ENCODE data around the gene SLC25A30.
A peak's percentile ranks its signal among the peaks of the same experiment; 100 is the strongest.
"Not testable (repeated sequence)": the region's sequence is repeated elsewhere in the genome, so short reads cannot be mapped to it uniquely, and the experiment has no call there.

The SLC25A30 gene

DNA sequence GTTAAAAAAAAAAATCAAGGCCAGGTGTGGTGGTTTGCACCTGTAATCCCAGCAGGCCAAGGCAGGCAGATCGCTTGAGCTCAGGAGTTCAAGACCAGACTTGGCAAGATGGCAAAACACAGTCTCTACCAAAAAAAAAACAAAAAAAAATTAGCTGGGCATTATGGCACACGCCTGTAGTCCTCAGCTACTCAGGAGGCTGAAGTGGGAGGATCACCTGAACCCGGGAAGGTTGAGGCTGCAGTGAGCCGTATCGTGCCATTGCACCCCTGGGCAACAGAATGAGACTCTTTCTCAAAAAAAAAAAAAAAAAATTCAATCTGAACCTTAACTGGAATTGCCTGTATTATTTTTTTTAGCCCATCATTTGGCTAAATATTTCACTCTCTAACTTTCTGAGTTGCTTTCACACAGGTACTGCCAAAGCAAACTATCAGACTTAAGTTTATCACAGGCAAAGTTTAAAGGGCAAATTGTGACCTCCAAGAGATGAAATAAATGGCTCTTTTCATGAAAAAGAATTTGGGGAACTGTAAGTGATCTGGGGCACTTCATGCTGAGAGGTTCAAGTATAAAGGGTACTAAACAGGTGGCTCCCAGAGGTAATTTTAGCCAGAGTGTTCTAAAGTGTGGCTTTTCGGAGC lies 14.7 kb upstream of the SLC25A30 start:
- no peak for DNase-seq

DNA sequence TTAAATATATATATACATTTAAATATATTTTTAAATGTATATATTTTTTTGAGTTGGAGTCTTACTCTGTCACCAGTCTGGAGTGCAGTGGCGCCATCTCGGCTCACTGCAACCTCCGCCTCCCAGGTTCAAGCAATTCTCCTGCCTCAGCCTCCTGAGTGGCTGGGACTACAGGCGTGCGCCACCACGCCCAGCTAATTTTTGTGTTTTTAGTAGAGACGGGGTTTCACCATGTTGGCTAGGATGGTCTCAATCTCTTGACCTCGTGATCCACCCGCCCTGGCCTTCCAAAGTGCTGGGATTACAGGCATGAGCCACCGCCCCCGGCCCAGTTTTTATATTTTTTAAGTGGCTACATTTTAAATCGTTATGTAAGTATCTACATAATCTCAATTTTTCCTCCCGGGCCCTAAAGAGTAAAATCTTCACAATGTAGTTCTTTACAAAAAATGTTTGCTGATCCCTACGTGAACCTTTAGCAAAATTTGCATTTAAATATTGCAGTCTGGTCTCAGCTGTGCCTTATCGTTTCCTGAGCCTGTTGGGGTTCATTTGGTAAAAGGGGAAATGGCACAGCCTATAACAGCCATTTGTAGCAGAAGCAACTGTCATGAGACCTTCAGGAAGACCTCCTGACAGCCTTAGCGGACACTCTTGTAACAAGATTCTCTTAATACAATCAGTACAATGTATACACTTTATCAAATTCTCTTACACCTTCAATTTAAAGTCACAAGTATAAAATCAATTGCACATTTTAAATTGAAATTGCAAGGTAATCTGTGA lies 8.1 kb upstream of the SLC25A30 start:
- DNase-seq: not testable (repeated sequence)

DNA sequence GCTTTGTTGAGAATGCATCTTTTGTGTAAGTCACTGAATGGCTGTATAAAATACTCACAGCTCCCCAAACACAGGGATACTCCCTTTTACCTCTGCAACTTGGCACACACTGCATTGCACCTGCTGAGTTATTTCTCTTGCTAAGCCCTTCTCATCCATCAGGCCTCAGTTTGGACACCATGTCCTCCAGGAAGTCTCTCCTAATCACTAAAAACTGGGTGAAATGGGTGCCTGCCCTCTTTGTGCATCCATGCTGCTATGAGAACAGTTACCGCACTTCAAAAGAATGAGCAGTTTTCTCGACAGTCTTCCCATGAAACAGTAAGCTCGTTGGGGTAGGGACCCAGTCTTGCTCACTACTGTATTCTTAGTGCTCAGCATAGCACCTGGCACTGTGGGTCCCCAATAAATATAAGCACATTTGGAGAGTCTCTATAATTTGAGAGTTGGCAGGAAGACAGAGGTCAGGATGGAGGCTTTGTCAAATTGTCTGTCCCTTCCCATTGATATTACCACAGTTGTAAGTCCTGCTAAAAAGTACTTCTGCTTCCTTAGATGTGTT lies 4.6 kb upstream of the SLC25A30 start:
- DNase-seq: no peak

DNA sequence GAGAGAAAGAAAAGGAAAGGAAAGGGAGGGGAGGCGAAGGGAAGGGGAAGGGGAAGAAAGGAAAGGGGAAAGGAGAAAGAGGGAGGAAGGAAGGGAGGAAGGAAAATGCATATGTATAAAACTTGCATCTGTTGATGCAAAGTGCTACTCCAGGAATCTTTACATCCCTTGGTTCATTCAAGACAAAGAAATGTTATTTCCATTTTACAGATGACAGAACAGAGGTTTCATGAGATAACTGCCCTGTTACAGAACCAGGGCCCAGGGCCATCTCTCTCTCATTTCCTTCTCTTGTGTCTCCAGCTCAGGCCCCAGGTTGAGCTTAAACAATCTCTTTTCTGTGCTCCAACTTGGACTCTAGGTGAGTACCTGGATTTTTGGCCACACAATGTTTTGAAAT lies 1.8 kb upstream of the SLC25A30 start:
- no peak for DNase-seq

DNA sequence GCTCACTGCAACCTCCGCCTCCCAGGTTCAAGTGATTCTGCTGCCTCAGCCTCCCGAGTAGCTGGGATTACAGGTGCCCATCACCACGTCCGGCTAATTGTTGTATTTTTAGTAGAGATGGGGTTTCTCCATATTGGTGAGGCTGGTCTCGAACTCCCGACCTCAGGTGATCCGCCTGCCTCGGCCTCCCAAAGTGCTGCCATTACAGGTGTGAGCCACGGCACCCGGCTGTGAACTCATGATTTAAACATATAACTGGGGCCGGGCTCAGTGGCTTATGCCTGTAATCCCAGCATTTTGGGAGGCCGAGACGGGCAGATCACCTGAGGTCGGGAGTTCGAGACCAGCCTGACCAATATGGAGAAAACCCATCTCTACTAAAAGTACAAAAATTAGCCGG lies 1.2 kb upstream of the SLC25A30 start:
- not testable (repeated sequence) for DNase-seq

DNA sequence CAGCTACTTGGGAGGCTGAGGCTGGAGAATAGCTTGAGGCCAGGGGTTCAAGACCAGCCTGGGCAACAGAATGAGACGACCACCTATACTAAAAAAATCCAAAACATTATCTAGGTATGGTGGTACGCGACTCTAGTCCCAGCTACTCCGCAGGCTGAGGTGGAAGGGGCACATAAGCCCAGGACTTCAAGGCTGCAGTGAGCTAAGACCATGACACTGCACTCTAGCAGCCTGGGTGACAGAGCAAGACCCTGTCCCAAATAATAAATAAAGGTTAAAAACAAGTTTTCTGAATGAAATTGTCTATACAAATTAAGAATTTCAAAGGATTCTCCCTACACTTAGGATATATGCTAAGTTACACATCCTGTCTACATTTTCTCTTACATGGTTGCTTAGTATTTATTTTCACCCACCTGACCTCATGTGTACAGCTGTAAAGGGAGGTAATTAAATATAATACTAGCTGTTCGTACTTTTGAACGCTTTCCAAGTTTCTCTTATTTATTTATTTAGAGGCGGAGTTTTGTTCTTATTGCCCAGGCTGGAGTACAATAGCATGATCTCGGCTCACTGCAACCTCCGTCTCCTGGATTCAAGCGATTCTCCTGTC lies 1.6 kb downstream of the SLC25A30 start:
- DNase-seq: no peak

DNA sequence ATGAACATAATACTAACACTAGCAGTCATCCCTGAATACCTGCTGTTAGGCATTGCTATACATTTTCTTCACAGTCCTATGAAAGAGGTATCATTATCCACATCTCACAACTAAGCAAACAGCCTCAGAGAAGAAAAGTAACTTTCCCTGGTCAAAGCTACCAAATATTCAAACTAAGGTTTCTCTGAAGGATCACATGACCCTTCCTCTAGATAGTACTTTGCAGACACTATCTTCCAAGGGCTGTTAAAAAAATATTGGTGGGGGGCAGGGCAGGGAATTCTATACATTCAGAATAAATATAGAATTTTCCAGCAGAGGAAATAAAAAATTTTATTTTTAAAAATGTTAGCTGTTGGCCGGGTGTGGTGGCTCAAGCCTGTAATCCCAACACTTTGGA lies 3.1 kb downstream of the SLC25A30 start:
- no peak for DNase-seq

DNA sequence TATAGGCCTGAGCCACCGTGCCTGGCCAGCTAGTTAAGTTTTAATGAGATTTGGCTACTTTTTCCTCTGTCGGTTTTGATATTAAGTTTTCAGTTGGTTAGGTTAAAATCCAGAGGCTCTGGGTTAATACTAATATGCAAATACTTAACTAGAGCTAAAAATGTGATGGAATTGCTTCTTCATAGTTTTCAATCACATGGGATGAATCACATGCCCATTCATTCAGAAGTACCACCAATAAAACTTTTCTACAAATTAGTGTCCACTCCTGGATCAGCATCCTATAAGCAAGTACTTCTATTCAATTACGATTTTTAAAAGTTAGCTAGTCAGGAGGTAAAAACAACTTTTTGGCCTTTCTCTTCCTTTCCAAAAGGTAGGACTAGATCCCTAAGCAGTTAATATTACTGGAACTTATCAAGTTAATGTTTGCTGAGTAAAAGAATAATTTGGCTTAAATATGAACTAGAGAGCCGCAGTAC lies 4.3 kb downstream of the SLC25A30 start:
- DNase-seq: no peak

DNA sequence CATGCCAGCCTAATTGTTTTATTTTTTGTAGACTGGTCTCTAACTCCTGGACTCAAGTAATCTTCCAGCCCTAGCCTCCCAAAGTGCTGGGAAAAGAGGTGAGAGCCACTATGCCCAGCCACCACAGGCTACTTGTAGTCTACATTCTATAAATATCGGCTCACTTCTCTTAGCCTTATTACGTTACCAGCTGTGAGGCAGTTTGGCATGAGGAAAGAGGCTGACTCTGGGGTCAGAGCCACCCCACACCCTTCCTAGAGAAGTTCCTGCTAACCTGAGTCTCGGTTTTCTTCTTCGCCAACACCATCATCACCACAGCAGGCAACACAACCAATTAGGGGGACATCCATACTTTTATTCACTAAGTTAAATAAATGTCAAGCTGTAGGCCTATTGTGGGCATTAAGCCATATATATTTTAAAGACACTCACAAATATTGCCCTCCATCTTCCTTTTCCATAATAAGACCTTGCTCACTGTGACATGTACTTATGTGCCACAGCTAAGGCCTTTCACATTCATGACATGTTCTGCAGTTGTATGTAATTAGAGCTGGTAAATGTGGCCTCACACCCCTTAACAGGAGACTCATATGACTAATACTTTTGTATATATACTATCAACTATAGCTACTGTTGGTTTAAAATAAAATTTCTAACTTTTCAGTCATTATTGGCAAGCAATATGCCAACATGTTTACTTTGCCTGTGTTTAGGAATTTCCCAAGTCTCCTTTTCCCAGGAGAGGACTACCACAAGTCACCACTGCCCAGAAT lies 5.7 kb downstream of the SLC25A30 start:
- no peak for DNase-seq

DNA sequence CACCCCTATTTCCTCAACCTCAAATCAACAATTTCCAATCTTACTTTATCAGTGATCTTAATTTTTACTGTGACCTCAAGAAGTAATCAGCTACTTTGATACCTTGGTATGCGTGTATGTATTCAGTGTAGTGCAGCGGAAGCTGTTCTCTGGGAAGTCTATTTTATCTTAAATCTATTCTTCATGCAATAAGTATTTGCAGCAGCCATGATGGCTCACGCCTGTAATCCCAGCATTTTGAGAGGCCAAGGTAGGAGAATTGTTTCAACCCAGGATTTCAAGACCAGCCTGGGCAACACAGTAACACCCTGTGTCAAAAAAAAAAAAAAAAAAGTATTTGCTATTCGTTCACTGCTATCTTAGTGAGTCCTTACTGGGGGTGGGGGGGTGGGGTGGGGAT lies 6.5 kb downstream of the SLC25A30 start:
- DNase-seq: no peak

DNA sequence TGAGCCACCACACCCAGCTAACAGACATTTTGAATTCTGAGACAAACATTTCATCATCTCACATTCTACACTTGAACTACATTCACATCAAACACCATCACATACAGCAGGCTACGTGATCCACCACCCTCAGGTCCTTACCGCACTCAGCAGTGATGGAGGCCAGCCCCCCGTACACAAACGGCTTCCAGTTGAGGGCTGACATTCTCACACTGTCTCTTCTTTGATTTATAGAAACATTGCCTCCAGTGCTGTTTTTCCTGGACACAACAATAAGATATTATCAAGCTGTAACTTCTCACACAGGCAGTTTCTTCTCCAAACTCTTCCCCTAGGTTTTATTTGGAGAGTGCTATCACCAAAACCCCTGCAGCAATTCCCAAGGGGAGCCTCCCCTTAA lies 7.0 kb downstream of the SLC25A30 start:
- no peak for DNase-seq

DNA sequence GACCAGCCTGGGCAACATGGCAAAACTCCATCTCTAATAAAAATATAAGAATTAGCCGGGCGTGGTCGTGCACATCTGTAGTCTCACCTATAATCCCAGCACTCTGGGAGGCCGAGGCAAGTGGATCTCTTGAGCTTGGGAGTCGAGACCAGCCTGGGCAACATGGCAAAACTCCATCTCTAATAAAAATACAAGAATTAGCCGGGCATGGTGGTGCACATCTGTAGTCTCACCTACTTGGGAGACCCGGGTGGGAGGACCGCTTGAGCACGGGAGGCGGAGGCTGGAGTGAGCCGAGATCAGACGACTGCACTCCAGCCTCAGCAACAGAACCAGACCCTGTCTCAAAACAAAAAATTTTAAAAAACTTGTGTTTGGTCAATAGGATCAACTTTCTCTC lies 7.7 kb downstream of the SLC25A30 start:
- DNase-seq: no peak

DNA sequence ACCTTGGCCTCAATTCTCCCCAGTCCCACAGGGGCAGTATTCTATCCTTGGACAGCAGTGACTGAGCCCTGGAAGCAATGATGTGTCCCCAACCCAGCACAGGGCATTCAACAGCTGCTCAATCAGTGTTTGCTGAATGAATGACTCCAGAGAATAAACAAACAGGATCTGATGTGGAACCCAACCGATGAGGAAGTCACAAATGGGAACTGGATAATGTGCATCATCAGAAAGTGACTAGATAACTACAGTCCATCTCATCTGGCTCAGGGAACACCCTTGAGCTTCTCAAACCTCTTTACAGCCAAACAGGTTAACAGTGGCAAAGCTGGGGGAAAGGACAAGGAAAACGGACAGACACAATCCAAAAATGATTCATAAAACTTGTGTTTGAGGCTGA lies 8.2 kb downstream of the SLC25A30 start:
- DNase-seq: no peak

DNA sequence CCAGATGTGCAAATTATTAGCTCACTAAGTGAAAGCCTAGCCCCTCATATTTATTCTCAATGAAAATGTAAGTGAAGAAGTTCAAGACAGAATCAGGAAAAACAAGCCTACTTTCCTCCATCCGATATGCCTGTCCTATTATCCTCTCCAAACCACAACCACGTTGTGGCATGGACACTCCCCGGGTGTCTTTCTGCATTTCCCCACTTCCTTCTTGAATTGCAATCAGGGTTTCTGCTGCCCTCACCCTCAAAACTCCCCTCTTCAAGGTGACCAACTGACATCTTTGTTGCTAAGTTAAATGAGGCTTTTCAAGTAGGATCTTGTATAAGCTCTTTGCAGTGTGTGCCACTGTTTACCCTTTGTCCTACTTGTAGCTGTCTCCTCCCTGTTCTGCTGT lies 11.8 kb downstream of the SLC25A30 start:
- DNase-seq: no peak

DNA sequence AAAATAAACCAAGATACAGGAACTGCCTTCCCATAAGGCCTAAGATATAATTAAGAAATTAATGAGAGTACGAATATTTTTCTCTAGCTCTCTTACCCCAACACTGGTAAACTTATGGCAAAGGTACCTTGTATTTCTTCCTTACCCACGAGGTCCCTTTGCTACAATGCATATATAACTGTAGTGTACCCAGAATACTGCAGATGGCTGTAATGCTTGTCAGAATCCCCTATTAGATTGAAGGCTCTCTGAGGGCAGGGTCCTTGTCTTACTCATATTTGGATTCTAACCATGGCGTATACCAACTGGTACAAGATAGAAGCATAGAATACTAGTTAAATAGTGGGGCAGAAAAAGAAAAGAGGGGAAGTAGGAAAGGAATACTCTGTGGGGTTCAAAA lies 15.1 kb downstream of the SLC25A30 start:
- no peak for DNase-seq

DNA sequence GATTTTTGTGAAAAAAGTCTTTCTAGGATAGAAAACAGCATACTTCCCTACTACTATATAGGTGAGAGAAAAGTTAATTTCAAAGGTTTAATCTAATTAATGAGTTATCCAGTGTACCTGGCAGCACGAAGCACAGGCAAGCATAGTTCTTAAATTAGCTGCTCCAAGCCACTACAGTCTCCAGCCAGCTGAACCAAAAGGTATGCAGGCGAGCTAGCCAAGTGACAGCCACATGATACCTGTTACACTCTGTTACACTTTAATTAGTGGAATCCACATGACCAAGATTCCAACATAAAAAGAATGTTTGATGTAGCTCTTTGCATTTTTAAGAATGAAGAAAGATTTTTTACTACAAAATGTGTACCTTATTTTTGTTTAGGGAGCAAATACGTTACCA lies 15.5 kb downstream of the SLC25A30 start:
- no peak for DNase-seq

DNA sequence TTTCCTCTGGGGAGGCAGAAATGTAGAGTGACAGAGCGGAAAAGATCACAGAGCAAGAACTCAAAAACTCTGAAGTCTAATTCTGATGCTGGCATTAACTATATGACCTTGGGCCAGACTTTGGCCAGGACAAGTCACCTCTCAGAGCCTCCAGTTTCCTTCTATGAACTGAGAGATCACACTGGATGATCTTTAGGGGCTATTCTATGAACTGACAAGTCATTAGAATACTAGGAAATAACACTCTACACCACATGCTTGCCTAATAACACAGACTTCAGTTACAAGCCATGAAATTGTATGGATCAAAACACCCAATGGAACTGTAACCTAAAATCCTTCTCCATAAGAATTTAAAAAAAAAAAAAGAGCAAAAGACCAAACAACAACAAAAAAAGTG lies 16.9 kb downstream of the SLC25A30 start:
- no peak for DNase-seq

DNA sequence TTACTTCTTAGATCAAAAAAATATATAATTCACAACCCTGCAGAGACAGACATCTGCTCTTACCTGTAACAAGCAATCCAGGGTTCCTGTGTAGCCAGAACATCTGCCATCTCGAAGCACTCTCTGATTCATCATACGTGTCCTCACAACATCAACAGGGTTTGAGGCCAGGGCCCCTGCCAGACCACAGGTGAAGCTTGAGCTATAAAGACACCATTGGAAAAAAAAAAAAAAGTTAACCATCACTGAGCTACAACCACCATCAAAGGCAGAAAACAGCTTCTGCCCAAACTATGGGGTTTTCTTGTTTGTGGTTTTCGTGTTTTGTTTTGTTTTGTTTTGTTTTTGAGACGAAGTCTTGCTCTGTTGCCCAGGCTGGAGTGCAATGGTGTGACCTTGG lies 19.3 kb downstream of the SLC25A30 start:
- no peak for DNase-seq

DNA sequence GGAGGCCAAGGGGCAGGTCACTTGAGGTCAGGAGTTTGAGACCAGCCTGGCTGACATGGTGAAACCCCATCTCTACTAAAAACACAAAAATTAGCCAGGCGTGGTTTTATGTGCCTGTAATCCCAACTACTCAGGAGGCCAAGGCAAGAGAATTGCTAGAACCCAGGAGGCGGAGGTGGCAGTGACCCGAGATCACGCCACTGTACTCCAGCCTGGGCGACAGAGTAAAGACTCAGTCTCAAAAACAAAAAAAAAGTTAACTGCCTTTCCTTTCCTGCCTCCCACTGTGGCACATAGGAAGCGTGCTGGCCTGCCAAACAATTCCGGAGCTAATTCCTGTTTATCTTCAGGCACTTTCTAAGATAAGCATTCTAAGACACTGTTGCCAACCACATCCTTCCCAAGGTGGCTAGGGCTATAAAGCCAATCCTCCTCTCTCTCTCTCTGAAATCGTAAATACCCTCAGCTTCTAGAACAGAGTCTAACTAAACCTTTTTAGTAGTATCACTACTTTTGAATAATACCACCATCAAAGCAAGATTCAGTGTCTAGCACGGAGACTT lies 21.6 kb downstream of the SLC25A30 start:
- DNase-seq: no peak

DNA sequence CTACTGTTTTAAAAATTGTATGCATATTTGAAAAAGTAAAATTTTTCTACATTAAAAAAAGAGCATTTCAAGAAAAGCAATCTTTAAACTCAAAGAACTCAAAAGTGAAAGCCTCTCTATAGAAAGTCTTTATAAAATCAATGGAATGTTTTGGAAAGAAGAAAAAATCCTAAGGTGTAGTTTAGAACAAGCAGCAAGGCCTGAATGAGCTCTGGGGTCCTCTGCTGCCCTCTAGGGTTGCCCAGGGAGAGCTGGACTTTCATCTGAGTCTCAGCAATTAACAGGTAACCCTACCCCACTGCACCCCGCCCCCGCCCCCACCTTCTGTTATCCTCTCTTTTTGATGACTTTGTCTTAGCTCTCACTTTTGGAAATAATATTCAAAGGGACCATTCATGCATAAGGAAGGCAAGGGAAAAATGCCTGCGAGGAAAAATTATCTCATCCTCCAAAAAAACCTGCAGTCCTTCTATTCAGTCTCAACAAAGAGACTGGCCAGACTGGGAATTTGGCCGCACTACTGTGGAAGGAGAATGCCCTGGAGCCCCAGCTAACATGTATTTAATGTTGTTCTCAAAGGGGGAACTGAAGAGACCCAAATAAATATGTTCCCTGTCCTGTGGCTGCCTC lies 24.1 kb downstream of the SLC25A30 start:
- DNase-seq: peak; percentile 52

DNA sequence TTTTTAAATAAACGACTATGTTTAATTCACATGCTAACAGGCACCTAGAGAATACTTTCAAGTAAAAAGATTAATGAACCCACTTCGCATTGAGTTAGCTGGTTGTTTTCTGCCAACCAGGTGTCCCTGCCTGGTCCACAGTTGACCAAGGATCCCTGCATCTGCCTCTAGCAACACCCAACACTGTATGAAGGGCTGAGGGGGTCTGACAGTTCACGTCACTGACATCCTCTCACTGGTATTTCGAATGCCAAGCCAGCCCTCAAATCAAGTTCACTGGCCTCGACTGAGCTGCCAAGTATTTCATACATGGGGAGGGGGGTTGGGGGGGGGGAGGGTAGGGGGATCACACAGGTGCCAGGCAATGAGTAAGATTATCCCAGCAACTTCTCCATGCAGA lies 25.4 kb downstream of the SLC25A30 start:
- no peak for DNase-seq

DNA sequence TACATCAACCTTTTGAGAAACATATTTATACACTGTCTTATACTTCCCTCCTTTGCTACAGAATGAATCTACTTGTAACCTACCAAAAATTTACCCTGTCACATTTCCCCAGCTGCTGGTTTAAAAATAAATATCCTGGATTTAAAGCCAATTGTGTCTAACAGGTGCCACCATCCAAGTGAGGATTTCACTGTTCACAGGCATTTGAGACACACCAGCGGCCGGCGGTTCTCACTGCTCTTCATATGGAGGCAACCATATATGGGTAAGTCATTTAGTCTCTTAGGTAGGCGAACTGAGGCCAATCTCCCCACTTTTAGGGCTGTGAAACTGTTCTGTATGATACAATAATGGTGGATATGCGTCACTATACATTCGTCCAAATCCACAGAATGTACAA lies 26.2 kb downstream of the SLC25A30 start:
- DNase-seq: no peak
